WTC11 (cell line): ENCODE measurements around the gene NPDC1. TPM values are rescaled to one million over a fixed set of nuclear protein-coding genes. Genes with fewer than 3 reads are reported as not detected.

Experiments used
- ATAC-seq: fragments of 200-7000 bp; cut with Tn5 transposase; 2 replicates; pipeline ENCODE4 v1.10.0; 2021; ENCODE audit warnings: mild to moderate bottlenecking, moderate library complexity
- CTCF ChIA-PET: fragments of 300-600 bp; sonication (Branson Sonifier 250); formaldehyde crosslinking; loops from one replicate; lab custom pipeline; 2021; ENCODE audit warnings: antibody characterized with exemption; lab: Charles Lee
- POLR2A ChIA-PET: fragments of 350-600 bp; sonication (Branson Sonifier 250); formaldehyde crosslinking; loops from one replicate; lab custom pipeline; 2021; ENCODE audit warnings: antibody characterized with exemption; lab: Charles Lee
- DNase-seq: peaks from one replicate; pipeline ENCODE4 v3.0.0; 2021; ENCODE audit warnings: low spot score
- H3K27ac Mint-ChIP-seq: 2 replicates; pipeline ENCODE4 v1.8.0; 2021; ENCODE audit warnings: mixed read lengths
- H3K27me3 Mint-ChIP-seq: 2 replicates; pipeline ENCODE4 v1.8.0; 2021; ENCODE audit warnings: low read depth, mild to moderate bottlenecking, moderate library complexity, mixed read lengths
- H3K36me3 Mint-ChIP-seq: 2 replicates; pipeline ENCODE4 v1.8.0; 2021; ENCODE audit warnings: mixed read lengths
- H3K4me1 Mint-ChIP-seq: 2 replicates; pipeline ENCODE4 v1.8.0; 2022; ENCODE audit warnings: mixed read lengths
- H3K4me3 Mint-ChIP-seq: 2 replicates; pipeline ENCODE4 v1.8.0; 2021; ENCODE audit warnings: mild to moderate bottlenecking, moderate library complexity, mixed read lengths
- H3K9me3 Mint-ChIP-seq: 2 replicates; pipeline ENCODE4 v1.8.0; 2021; ENCODE audit warnings: mixed read lengths
- CBFB ChIP-seq: sonication (generic); formaldehyde crosslinking; IDR thresholded peaks from 2 replicates; pipeline ENCODE4 v1.8.1; 2022; ENCODE audit warnings: mild to moderate bottlenecking, low read depth, missing genetic modification reagents
- ELF4 ChIP-seq: sonication (generic); formaldehyde crosslinking; IDR thresholded peaks from 2 replicates; pipeline ENCODE4 v1.8.1; 2022; ENCODE audit warnings: low read depth, mild to moderate bottlenecking, moderate library complexity, missing genetic modification reagents
- ESRRA ChIP-seq: sonication (generic); formaldehyde crosslinking; IDR thresholded peaks from 2 replicates; pipeline ENCODE4 v1.8.1; 2022; ENCODE audit warnings: mild to moderate bottlenecking, missing genetic modification reagents, borderline replicate concordance
- ETV6 ChIP-seq: sonication (generic); formaldehyde crosslinking; IDR thresholded peaks from 2 replicates; pipeline ENCODE4 v1.8.1; 2022; ENCODE audit warnings: mild to moderate bottlenecking, missing genetic modification reagents
- FOXP1 ChIP-seq: sonication (generic); formaldehyde crosslinking; IDR thresholded peaks from 2 replicates; pipeline ENCODE4 v1.8.0; 2022; ENCODE audit warnings: missing genetic modification reagents, mild to moderate bottlenecking, moderate library complexity, borderline replicate concordance
- RELA ChIP-seq: sonication (generic); formaldehyde crosslinking; IDR thresholded peaks from 2 replicates; pipeline ENCODE4 v1.8.1; 2022; ENCODE audit warnings: missing genetic modification reagents, mild to moderate bottlenecking, borderline replicate concordance
- RORB ChIP-seq: fragments of 250-450 bp; sonication (Bioruptor Pico); IDR thresholded peaks from 2 replicates; pipeline ENCODE4 v1.9.0; 2021; ENCODE audit warnings: mild to moderate bottlenecking
- SMAD3 ChIP-seq: sonication (generic); formaldehyde crosslinking; IDR thresholded peaks from 2 replicates; pipeline ENCODE4 v1.8.0; 2022; ENCODE audit warnings: missing genetic modification reagents, mild to moderate bottlenecking, borderline replicate concordance
- TCF7 ChIP-seq: sonication (generic); formaldehyde crosslinking; IDR thresholded peaks from 2 replicates; pipeline ENCODE4 v1.8.0; 2022; ENCODE audit warnings: mild to moderate bottlenecking, low read depth, missing genetic modification reagents, moderate library complexity
- TEAD1 ChIP-seq: sonication (generic); formaldehyde crosslinking; IDR thresholded peaks from 2 replicates; pipeline ENCODE4 v1.8.0; 2022; ENCODE audit warnings: mild to moderate bottlenecking, missing genetic modification reagents
- ZNF121 ChIP-seq: sonication (generic); formaldehyde crosslinking; IDR thresholded peaks from 2 replicates; pipeline ENCODE4 v1.8.0; 2023; ENCODE audit warnings: missing genetic modification reagents
- ZNF423 ChIP-seq: fragments of 250-450 bp; sonication (Bioruptor Pico); IDR thresholded peaks from 2 replicates; pipeline ENCODE4 v2.1.2; 2022; ENCODE audit warnings: mild to moderate bottlenecking, moderate library complexity
- total RNA-seq: library from RNA; stranded (reverse); gene quantifications from 3 replicates; pipeline ENCODE4 v1.2.3, GENCODE V29; 2021
- TF ChIP-seq, protein P1 (sequence below): sonication (generic); formaldehyde crosslinking; IDR thresholded peaks from 2 replicates; pipeline ENCODE4 v1.8.0; 2022; ENCODE audit warnings: mild to moderate bottlenecking, missing genetic modification reagents
- TF ChIP-seq, protein P2 (sequence below): sonication (generic); formaldehyde crosslinking; IDR thresholded peaks from 2 replicates; pipeline ENCODE4 v1.8.0; 2023; ENCODE audit warnings: missing genetic modification reagents, mild to moderate bottlenecking, borderline replicate concordance
- TF ChIP-seq, protein P3 (sequence below): sonication (generic); formaldehyde crosslinking; IDR thresholded peaks from 2 replicates; pipeline ENCODE4 v1.8.0; 2022; ENCODE audit warnings: mild to moderate bottlenecking, missing genetic modification reagents
- TF ChIP-seq, protein P4 (sequence below): fragments of 250-450 bp; sonication (Bioruptor Pico); conservative IDR thresholded peaks from 2 replicates; pipeline ENCODE4 v1.9.0; 2021; ENCODE audit warnings: mild to moderate bottlenecking
- TF ChIP-seq, protein P5 (sequence below): sonication (generic); formaldehyde crosslinking; IDR thresholded peaks from 2 replicates; pipeline ENCODE4 v1.8.1; 2023; ENCODE audit warnings: mild to moderate bottlenecking, missing genetic modification reagents
- TF ChIP-seq, protein P6 (sequence below): sonication (generic); formaldehyde crosslinking; IDR thresholded peaks from 2 replicates; pipeline ENCODE4 v1.8.1; 2022; ENCODE audit warnings: missing genetic modification reagents, borderline replicate concordance
- TF ChIP-seq, protein P7 (sequence below): sonication (generic); formaldehyde crosslinking; conservative IDR thresholded peaks from 2 replicates; pipeline ENCODE4 v1.8.1; 2022; ENCODE audit warnings: mild to moderate bottlenecking, missing genetic modification reagents

Gene NPDC1
- total RNA-seq, 1 experiment from 2014 or later = 64.3 TPM

DNA sequence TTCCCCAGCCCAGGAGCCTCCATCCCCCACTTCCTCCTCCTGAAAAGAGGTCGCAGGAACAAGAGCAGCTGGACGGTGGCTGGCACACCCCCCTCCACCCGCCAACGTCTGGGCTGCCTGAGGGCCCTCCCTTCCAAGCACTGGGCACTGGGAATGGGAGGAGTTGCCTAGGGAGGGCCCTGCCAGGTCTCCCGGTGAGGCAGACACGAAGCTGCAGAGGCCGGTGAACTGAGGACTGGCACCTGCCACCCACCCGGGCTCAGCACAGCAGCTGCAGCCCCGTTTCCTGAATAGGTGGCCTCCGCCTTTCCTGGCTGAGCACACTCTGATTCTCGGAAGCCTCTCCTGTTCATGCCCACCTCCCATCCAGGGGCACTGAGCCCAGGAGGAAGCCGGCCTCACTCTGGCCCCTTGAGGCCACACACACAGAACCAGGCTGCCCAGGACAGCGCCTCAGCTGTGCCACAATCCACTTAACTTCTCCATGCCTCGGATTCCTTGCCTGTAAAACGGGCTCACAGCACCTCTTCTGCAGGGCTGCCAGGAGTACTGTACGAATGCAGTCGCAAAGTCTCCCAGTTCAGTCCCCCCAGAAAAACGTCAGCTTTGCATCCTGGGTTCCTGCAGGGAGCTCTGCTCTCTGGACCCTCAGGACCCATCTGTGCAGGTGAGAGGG, 1.3 kb downstream of the NPDC1 start (continued):
- TF ChIP-seq, protein P1, sequence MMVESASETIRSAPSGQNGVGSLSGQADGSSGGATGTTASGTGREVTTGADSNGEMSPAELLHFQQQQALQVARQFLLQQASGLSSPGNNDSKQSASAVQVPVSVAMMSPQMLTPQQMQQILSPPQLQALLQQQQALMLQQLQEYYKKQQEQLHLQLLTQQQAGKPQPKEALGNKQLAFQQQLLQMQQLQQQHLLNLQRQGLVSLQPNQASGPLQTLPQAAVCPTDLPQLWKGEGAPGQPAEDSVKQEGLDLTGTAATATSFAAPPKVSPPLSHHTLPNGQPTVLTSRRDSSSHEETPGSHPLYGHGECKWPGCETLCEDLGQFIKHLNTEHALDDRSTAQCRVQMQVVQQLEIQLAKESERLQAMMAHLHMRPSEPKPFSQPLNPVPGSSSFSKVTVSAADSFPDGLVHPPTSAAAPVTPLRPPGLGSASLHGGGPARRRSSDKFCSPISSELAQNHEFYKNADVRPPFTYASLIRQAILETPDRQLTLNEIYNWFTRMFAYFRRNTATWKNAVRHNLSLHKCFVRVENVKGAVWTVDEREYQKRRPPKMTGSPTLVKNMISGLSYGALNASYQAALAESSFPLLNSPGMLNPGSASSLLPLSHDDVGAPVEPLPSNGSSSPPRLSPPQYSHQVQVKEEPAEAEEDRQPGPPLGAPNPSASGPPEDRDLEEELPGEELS (CRISPR knock-in tag) = no peak
- TF ChIP-seq ELF4 (CRISPR knock-in tag) (no peak), TEAD1 (CRISPR knock-in tag) (no peak), ESRRA (CRISPR knock-in tag) (no peak), ZNF121 (no peak), SMAD3 (CRISPR knock-in tag) (no peak), FOXP1 (CRISPR knock-in tag) (no peak), ETV6 (CRISPR knock-in tag) (no peak)
- TF ChIP-seq, protein P2, sequence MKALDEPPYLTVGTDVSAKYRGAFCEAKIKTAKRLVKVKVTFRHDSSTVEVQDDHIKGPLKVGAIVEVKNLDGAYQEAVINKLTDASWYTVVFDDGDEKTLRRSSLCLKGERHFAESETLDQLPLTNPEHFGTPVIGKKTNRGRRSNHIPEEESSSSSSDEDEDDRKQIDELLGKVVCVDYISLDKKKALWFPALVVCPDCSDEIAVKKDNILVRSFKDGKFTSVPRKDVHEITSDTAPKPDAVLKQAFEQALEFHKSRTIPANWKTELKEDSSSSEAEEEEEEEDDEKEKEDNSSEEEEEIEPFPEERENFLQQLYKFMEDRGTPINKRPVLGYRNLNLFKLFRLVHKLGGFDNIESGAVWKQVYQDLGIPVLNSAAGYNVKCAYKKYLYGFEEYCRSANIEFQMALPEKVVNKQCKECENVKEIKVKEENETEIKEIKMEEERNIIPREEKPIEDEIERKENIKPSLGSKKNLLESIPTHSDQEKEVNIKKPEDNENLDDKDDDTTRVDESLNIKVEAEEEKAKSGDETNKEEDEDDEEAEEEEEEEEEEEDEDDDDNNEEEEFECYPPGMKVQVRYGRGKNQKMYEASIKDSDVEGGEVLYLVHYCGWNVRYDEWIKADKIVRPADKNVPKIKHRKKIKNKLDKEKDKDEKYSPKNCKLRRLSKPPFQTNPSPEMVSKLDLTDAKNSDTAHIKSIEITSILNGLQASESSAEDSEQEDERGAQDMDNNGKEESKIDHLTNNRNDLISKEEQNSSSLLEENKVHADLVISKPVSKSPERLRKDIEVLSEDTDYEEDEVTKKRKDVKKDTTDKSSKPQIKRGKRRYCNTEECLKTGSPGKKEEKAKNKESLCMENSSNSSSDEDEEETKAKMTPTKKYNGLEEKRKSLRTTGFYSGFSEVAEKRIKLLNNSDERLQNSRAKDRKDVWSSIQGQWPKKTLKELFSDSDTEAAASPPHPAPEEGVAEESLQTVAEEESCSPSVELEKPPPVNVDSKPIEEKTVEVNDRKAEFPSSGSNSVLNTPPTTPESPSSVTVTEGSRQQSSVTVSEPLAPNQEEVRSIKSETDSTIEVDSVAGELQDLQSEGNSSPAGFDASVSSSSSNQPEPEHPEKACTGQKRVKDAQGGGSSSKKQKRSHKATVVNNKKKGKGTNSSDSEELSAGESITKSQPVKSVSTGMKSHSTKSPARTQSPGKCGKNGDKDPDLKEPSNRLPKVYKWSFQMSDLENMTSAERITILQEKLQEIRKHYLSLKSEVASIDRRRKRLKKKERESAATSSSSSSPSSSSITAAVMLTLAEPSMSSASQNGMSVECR (CRISPR knock-in tag) = no peak

DNA sequence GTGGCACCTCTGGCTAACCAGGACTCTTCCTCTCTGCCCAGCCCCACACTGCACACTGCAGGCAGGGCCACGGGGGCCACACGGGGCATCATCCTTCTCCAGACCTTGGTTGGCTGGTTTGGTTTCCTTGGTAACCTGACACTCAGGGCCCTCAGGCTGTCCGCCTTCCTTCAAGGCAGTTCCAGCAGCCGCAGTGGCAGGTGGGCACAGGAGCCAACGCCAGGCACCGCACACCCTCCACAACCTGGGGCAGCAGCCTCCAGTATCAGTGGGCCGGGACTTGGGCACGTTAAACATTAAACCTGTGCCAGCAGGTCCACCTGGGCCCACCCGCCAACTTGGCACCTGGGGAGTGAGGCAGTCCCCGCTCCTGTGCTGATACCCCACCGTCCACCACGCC, 1.9 kb downstream of the NPDC1 start:
- no peaks in the 10 kb centered on the region for H3K9me3 Mint-ChIP-seq
- ChIA-PET POLR2A (no interaction called here), CTCF (interaction anchor here (2.4 to 3.9 kb wide), 3 partner anchors 9 to 24 kb away, joined by 13 to 41 read pairs (median 17); no protein-coding TSS in a partner anchor)
- no peaks in the 10 kb centered on the region; the same call in 1 of the 2 replicates for H3K36me3 Mint-ChIP-seq
- H3K27me3 Mint-ChIP-seq = peaks cover 31% of the 10 kb centered on the region
- H3K4me3 Mint-ChIP-seq = no peak overlapping the region
- TF ChIP-seq, protein P3, sequence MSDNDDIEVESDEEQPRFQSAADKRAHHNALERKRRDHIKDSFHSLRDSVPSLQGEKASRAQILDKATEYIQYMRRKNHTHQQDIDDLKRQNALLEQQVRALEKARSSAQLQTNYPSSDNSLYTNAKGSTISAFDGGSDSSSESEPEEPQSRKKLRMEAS (CRISPR knock-in tag) = no peak
- TF ChIP-seq, protein P4, sequence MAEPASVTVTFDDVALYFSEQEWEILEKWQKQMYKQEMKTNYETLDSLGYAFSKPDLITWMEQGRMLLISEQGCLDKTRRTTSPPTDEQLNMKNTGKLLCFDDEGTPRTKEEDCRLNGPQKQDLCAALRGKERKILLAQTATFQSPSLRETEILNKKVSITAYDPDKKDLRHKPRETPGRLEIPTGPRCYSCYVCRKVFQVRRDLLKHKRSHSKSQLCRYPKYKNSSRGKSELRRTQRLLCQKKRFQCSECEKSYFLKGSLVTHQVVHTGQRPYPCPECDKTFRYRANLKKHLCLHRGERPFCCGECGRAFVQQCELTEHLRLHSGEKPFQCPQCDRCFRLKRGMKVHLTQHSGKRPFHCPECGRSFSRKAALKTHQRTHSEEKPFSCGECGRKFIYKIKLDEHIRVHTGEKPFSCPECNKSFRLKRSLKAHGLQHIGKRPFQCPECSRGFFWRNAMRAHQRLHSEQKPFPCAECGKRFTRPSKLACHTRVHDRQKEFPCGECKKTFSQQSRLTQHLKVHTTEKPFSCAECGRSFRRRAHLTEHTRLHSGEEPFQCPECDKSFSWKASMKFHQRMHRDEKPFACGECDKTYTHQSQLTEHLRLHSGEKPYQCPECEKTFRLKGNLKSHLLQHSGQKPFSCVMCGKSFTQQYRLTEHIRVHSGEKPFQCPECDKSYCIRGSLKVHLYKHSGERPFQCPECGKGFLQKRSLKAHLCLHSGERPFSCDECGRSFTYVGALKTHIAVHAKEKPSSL (CRISPR knock-in tag) = no peak
- TF ChIP-seq TEAD1 (CRISPR knock-in tag) (no peak), RELA (CRISPR knock-in tag) (no peak), ZNF121 (no peak), RORB (CRISPR knock-in tag) (no peak), CBFB (no peak), TCF7 (CRISPR knock-in tag) (no peak), ZNF423 (no peak)
- TF ChIP-seq, protein P5, sequence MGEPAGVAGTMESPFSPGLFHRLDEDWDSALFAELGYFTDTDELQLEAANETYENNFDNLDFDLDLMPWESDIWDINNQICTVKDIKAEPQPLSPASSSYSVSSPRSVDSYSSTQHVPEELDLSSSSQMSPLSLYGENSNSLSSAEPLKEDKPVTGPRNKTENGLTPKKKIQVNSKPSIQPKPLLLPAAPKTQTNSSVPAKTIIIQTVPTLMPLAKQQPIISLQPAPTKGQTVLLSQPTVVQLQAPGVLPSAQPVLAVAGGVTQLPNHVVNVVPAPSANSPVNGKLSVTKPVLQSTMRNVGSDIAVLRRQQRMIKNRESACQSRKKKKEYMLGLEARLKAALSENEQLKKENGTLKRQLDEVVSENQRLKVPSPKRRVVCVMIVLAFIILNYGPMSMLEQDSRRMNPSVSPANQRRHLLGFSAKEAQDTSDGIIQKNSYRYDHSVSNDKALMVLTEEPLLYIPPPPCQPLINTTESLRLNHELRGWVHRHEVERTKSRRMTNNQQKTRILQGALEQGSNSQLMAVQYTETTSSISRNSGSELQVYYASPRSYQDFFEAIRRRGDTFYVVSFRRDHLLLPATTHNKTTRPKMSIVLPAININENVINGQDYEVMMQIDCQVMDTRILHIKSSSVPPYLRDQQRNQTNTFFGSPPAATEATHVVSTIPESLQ (CRISPR knock-in tag) = no peak
- TF ChIP-seq, protein P6, sequence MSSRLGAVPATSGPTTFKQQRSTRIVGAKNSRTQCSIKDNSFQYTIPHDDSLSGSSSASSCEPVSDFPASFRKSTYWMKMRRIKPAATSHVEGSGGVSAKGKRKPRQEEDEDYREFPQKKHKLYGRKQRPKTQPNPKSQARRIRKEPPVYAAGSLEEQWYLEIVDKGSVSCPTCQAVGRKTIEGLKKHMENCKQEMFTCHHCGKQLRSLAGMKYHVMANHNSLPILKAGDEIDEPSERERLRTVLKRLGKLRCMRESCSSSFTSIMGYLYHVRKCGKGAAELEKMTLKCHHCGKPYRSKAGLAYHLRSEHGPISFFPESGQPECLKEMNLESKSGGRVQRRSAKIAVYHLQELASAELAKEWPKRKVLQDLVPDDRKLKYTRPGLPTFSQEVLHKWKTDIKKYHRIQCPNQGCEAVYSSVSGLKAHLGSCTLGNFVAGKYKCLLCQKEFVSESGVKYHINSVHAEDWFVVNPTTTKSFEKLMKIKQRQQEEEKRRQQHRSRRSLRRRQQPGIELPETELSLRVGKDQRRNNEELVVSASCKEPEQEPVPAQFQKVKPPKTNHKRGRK (CRISPR knock-in tag) = no peak
- TF ChIP-seq, protein P7, sequence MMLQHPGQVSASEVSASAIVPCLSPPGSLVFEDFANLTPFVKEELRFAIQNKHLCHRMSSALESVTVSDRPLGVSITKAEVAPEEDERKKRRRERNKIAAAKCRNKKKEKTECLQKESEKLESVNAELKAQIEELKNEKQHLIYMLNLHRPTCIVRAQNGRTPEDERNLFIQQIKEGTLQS (CRISPR knock-in tag) = no peak
- H3K4me1 Mint-ChIP-seq = peaks cover 6% of the 10 kb centered on the region
- DNase-seq = no peak
- H3K27ac Mint-ChIP-seq = no peak overlapping the region
- no peak for ATAC-seq
